Stimulated activated CD8-positive, alpha-beta memory T cell treated with anti-CD3 and anti-CD28 coated beads, Interleukin-2, amount 100 ng/mL, for 48 hours (primary cell): ENCODE measurements around the gene SNX10.

Source experiments
- DNase-seq, 2 donors: peaks; one replicate each; pipeline ENCODE4 v3.0.0-alpha.2; 2020; ENCODE audit warnings: low read depth in 2 of 2

Gene SNX10

GRCh38 chr7:26334166-26334859, 42.7 kb downstream of the SNX10 start:
- DNase-seq = no peak

- DNase-seq = no peak
Observed at GRCh38 chr7:26337232-26337865, 45.7 kb downstream of the SNX10 start.

- no peak for DNase-seq
Observed at GRCh38 chr7:26340476-26341018, 48.9 kb downstream of the SNX10 start.

- DNase-seq = no peak
Observed at GRCh38 chr7:26343320-26343832, 51.7 kb downstream of the SNX10 start.

- no peak for DNase-seq
Observed at GRCh38 chr7:26343837-26344236, 52.2 kb downstream of the SNX10 start.

- no peak for DNase-seq
Observed at GRCh38 chr7:26345202-26345601, 53.5 kb downstream of the SNX10 start.

GRCh38 chr7:26345837-26346236, 54.2 kb downstream of the SNX10 start:
- DNase-seq = no peak

GRCh38 chr7:26346611-26347203, 55.0 kb downstream of the SNX10 start:
- no peak for DNase-seq

GRCh38 chr7:26348234-26348851, 56.7 kb downstream of the SNX10 start:
- no peak for DNase-seq

- no peak for DNase-seq
Observed at GRCh38 chr7:26349005-26349915, 57.6 kb downstream of the SNX10 start.

GRCh38 chr7:26351171-26351570, 59.5 kb downstream of the SNX10 start:
- no peak for DNase-seq

GRCh38 chr7:26356229-26356628, 64.6 kb downstream of the SNX10 start:
- DNase-seq = no peak

GRCh38 chr7:26356929-26357798, 65.5 kb downstream of the SNX10 start:
- no peak for DNase-seq

GRCh38 chr7:26357799-26358151, 66.1 kb downstream of the SNX10 start:
- no peak for DNase-seq

GRCh38 chr7:26360650-26361049, 69.0 kb downstream of the SNX10 start:
- no peak for DNase-seq

GRCh38 chr7:26361637-26362036, 70.0 kb downstream of the SNX10 start:
- DNase-seq = no peak

GRCh38 chr7:26363465-26363864, 71.8 kb downstream of the SNX10 start:
- no peak for DNase-seq

- no peak for DNase-seq
Observed at GRCh38 chr7:26365077-26365900, 73.6 kb downstream of the SNX10 start.

GRCh38 chr7:26365901-26366275, 74.2 kb downstream of the SNX10 start:
- no peak for DNase-seq
